DOHH2 (cell line): Measurements from ENCODE around the gene TNFRSF4.

Experiments used
- CTCF ChIP-seq: fragments of 200-600 bp; sonication (generic); IDR thresholded peaks from one replicate; pipeline ENCODE4 v1.5.1; 2014; ENCODE audit warnings: antibody characterized with exemption, mild to moderate bottlenecking, low read depth, low read length; ENCODE audit not compliant: poor library complexity, severe bottlenecking
- EZH2phosphoT487 ChIP-seq: fragments of 200-600 bp; sonication (generic); IDR thresholded peaks from 2 replicates; pipeline ENCODE4 v1.6.1; 2017; ENCODE audit warnings: borderline replicate concordance, mild to moderate bottlenecking, antibody characterized with exemption, low read length, moderate library complexity, mixed read lengths

- TF ChIP-seq CTCF = no peak
- TF ChIP-seq EZH2phosphoT487 = no peak
These were observed 15.4 kb downstream of the TNFRSF4 start for GRCh38 chr1:1198423-1199140.
